Activated CD4-positive, CD25-positive, alpha-beta regulatory T cell treated with anti-CD3 and anti-CD28 coated beads, Interleukin-2, amount 50 U/mL, for 72 hours (primary cell): Measurements from ENCODE around the gene PNPLA7.
A peak's percentile ranks its signal among the peaks of the same experiment; 100 is the strongest.

Experiments used
- DNase-seq: peaks from one replicate; pipeline ENCODE4 v3.0.0; 2021

The PNPLA7 gene

DNA sequence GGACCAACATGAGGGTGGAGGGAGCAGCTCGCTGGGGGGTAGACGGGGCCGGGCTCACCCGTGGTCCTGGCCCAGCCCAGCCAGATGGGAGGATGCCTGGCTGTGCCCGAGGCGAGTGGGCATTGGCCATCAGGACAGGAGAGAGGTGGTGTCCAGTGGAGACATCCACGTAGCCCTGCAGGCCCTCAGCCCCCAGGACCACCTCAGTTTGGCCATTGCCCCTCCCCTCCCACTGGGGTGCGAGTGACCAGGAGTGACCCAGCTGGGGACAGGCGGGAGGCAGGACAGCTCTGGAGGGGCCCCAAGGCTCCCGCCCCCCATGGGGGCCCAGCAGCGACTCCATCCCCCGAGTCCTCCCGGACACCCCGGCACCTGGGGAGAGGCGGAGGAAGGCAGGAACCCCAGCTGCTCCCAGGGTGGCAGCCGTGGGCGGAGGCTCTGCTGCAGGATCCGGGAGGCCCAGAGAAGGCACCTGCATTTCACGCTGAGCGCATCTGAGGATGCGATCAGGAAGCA, 118.7 kb downstream of the PNPLA7 start:
- DNase-seq, result no peak

- no peak for DNase-seq
These were observed 119.3 kb downstream of the PNPLA7 start for GRCh38 chr9:137430723-137431415.

GRCh38 chr9:137429974-137430722, 120.1 kb downstream of the PNPLA7 start:
- no peak for DNase-seq

- DNase-seq, result no peak
These were observed 120.7 kb downstream of the PNPLA7 start for GRCh38 chr9:137429546-137429890.

DNA sequence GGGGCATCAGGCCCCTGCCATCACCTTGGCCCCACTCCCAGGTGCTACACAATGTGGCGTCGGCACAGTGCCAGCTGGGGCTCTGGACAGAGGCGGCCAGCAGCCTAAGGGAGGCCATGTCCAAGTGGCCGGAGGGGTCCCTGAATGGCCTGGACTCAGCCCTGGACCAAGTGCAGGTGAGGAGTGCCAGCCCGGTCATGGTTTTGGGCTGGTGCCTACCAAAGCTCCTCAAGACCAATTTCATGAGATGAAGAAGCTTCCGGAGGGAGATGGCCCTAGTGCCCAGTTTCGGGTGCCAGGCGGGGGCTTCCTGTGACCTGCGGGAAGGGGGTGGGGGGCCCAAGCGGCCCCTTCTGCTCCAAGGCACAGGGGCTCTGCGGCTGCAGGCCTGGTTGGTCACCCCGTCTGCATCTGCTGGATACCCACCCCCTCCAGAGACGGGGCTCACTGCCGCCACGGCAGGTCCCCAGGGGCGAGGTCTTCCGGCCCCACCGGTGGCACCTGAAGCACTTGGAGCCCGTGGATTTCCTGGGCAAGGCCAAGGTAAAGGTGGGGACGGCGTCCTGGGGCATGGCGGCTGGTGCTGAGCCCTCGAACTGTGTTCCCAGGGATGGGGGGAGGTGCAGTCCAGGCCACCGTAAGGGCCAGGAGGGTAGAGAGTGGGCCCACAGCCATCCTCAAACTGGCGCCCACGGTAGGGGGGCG, 121.2 kb downstream of the PNPLA7 start:
- no peak for DNase-seq

- DNase-seq, result no peak
These were observed 121.9 kb downstream of the PNPLA7 start for GRCh38 chr9:137428311-137428630.

DNA sequence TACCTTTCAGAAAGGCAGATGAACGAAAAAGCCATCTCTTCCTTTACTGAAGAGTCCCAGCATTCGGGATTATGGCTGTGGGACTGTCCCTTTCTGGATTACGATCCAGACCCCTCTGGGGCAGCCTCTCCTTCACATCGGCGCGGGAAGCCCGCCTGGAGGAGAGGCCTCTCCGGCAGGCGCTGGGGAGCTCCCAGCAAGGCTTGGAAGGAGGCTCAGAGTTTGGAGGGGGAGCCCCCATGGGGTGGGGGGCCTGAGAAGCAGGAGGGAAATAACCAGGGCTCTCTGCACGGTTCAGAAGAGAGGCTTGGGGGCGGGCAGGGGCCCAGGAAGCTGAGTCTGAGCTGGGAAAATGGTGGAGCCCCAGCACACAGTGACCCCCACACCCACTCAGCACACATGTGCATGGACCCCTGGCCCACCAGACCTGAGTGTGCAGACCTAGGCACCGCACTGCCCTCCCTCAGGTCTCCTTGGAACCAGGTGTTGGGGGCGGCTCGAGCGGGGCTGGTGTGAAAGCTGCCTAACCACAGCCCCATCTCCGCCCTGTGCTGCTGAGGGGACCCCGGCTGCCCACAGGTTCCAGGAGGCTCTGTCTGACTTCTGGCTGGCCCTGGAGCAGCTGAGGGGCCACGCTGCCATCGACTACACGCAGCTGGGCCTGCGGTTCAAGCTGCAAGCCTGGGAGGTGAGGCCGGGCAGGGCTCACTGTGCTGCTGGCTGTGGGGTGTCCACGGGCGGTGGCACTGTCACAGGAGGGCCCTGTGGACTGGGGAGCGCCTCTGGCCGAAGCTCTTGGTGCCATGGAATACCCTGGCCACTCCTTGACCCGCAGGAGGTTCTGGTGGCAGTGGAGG, 122.5 kb downstream of the PNPLA7 start:
- no peak for DNase-seq

GRCh38 chr9:137426018-137426681, 124.1 kb downstream of the PNPLA7 start:
- no peak for DNase-seq

- DNase-seq, result no peak
These were observed 126.5 kb downstream of the PNPLA7 start for GRCh38 chr9:137423514-137424291.

GRCh38 chr9:137422604-137423513, 127.3 kb downstream of the PNPLA7 start, which contains the start of the genes EXD3 and NOXA1:
Gene EXD3 (minus strand): TSS chr9:137423162. CDS start chr9:137395357, 27,805 bp downstream.
Gene NOXA1 (plus strand): TSS chr9:137423393. CDS start chr9:137423530, 137 bp downstream.
- DNase-seq, result peak; percentile 92

DNA sequence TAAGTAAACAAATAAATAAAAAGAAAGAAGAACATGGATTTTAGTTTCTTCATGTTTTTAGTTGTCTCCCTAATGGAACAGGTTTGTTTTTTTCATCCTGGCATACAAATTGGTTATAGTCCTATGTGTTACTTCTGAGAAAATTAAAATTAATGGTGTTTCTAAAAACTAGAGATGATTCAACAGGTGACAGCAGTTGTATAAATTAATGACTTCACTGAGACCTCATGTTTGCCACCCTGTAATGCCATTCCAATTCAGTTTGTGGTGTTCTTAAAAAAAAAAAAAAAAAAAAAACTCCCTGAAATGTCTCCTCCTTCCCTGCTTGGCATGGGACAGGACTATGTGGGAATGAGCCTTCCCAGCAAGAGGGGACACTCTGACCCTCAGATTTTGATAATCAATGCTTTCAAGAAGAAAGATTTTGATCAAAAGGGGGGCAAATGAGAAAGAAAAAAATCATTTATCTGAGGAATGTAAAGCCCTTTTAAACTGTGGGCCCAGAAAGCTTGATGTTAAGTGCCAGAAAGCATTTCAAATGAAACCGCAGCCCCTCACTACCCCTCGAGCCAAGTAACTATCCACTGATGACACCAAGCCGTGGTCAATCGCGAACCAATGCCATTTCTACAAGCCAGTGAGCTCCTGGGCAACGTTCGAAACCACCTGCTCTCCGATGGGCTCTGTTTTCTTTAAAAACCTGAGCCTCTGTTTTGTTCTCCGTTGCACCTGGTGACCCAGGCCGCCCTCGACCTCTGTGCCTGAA, 128.2 kb downstream of the PNPLA7 start:
- no peak for DNase-seq

DNA sequence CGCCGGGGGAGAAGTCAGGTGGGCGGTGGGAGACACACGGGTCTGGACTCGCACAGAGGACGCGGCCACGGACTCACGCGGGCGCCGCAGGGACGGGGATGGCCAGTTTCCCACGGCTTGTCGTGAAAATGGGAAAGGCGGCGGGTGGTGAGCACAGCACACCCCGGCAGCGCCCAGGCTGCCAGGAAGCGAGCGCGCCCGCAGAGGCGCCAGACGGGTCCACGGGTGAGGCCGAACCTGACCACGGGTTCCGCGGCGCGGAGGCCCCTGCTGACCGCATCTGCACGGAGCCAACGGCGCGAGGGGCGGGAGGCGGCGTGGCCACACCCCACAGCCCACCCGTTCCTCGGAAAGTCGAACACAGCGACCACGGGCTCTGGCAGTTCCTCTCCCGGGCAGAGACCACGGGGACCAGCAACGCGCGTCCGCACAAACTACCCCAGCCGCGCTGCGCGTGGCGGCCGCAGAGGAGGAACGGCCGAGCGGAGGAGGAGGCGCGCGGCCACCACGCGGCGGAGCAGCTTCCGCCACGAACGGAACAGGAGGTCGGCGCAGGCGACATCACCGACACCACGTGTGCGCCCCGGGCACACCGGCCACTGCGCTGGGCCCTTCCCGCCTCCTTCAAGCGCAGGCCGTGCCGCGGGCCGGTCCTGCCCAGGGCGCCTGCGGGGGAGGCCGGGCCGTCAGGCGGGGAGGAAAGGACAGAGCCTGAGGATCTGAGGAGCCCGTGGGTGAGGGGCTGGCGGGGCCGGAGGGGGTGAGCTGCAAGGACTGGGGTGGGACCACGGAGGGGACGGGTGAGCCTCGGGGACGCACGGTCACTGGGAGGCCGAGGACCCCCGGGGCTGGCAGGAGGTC, 132.8 kb downstream of the PNPLA7 start:
- DNase-seq, result no peak

DNA sequence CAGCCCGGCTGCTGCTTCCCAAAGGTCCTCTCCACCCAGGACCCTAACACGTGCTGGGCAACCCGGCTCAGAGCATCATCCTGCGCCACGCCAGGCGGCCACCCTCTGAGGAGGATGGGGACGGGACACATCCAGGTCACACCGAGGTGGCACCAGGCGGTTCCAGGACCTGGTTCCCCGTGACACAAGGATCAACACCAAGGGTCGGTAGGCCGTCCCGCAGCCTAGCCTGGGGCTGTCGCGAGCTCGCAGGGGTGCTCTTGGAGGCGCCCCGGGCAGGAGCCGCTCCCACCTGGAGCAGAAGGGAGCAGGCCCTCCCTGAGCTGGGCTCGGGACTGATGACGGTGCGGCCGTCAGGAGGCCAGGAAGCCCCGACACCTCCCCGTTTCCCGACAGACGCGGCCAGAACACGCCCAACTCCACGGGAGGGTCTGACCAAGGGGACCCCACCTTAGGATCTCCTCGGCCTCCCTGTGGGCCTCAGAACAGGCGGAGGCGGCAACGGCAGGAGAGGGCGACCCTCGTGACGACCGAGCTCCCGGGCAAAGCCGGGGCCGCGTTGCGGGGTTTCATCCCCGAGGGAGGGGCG, 133.5 kb downstream of the PNPLA7 start:
- no peak for DNase-seq

- DNase-seq, result no peak
These were observed 134.1 kb downstream of the PNPLA7 start for GRCh38 chr9:137416006-137416562.

DNA sequence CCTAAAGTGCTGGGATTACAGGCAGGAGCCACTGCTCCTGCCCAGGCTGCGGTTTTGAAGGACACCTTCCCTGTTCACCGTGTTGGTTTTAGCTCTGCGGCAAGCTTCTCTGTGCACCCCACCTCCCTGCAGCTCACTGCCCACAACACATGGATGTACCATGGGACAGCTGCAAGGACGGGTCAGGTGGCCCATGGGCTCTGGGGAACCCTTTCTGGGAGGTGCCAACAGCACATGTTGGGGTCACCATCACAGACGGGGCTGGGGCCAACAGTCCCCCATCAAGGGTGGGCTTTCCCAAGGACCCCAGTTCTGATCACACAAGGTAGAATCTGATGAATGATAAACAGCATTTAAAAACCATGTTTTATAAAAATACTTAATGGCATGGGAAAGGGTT, 134.8 kb downstream of the PNPLA7 start:
- DNase-seq, result no peak

DNA sequence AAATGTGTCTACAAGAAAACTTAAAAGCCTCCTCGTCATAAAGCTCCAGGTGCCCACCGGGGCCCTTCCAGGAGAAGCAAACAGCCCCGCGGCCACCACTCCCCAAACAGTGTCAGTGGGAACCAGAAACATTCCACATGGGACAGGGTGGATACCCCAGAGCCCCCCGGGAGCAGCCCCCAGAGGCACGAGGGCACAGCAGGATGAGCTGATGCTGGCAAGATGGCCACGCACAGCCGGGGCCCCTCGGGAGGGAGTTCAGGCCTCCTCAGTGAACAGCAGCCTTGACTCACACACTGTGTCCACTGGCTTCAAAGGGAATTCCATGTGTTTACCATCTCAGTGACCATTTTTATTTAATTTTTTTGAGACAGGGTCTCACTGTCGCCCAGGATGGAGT, 137.8 kb downstream of the PNPLA7 start:
- no peak for DNase-seq

DNA sequence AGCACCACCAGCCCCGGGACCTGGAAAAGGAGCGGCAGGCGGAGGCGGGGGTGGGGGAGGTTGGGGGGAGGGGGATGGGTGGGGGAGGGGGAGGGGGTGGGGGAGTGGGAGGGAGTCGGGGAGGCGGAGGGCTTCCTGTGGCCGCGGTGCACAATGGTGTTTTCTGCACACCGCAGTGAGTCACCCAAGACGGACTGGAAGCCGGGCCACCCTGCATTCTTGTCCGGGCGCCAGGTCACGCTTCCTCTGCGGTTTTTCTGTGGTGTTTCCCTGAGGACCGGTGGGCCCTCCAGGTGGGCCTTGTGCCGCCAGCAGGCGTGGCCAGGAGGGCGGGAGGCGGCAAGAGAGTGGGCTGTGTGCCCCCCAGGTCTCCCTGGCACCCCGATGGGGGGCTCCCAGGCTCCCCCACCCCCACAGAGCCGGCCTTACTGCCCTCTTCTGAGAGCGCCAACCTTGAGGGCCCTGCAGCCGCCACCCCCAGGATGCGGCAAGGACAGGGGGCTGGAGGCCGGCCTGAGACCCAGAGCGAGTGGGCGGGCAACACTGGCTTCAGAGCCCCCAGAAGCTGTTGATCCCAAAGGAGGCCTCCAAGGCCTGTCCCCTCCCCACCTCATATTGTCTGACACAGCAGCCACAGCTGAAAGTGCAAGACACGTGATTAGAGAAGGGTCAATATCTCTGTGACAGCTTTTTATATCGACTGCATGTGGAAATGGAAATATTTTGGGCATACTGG, 138.4 kb downstream of the PNPLA7 start:
- DNase-seq, result peak; percentile 61
